HepG2 (cell line): ENCODE results near the gene RALB. TPM values are rescaled to one million over a fixed set of nuclear protein-coding genes. Genes with fewer than 3 reads are reported as not detected.

ENCODE experiments used
- IRX3 ChIP-seq: sonication (generic); formaldehyde crosslinking; IDR thresholded peaks from 2 replicates; pipeline ENCODE4 v1.8.1; 2023; ENCODE audit warnings: mild to moderate bottlenecking, low read depth, missing genetic modification reagents, borderline replicate concordance
- KAT2B ChIP-seq: fragments of 150-350 bp; IDR thresholded peaks from 2 replicates; pipeline ENCODE4 v1.6.1; 2014; ENCODE audit warnings: low read depth, low read length, borderline replicate concordance
- SALL1 ChIP-seq: sonication (generic); formaldehyde crosslinking; IDR thresholded peaks from 2 replicates; pipeline ENCODE4 v1.8.0; 2022; ENCODE audit warnings: mild to moderate bottlenecking, missing genetic modification reagents
- STAG1 ChIP-seq: sonication (generic); formaldehyde crosslinking; IDR thresholded peaks from 2 replicates; pipeline ENCODE4 v1.4.0; 2020; ENCODE audit warnings: missing genetic modification reagents
- ZNF205 ChIP-seq: IDR thresholded peaks from 2 replicates; pipeline ENCODE4 v1.6.1; 2018; ENCODE audit warnings: missing biosample characterization, missing genetic modification reagents
- ZNF264 ChIP-seq: sonication (generic); formaldehyde crosslinking; IDR thresholded peaks from 2 replicates; pipeline ENCODE4 v1.4.0; 2020; ENCODE audit warnings: missing genetic modification reagents
- ZNF331 ChIP-seq: sonication (generic); formaldehyde crosslinking; IDR thresholded peaks from 2 replicates; pipeline ENCODE4 v1.4.0; 2020; ENCODE audit warnings: missing genetic modification reagents
- ZNF383 ChIP-seq: sonication (generic); formaldehyde crosslinking; IDR thresholded peaks from 2 replicates; pipeline ENCODE4 v1.4.0; 2020; ENCODE audit warnings: missing genetic modification reagents, mild to moderate bottlenecking, borderline replicate concordance
- ZNF512B ChIP-seq: sonication (generic); formaldehyde crosslinking; IDR thresholded peaks from 2 replicates; pipeline ENCODE4 v1.5.1; 2020; ENCODE audit warnings: missing genetic modification reagents, mild to moderate bottlenecking, borderline replicate concordance
- ZNF644 ChIP-seq: IDR thresholded peaks from 2 replicates; pipeline ENCODE4 v1.6.1; 2016; ENCODE audit warnings: low read depth
- ZNF746 ChIP-seq: sonication (generic); formaldehyde crosslinking; IDR thresholded peaks from 2 replicates; pipeline ENCODE4 v1.8.0; 2022; ENCODE audit warnings: mild to moderate bottlenecking, missing genetic modification reagents
- polyA plus RNA-seq, 8 experiments: library from polyadenylated mRNA; depleted of rRNA in 3 of 8; stranded (reverse) in 7 of 8; unstranded in 1 of 8; fragments of >200 nt; fragmentation: Illumina TruSeq in 4 of 8; extraction: Trizol in 4 of 8; gene quantifications; 2 replicates each; pipeline versions ENCODE4 v1.2.1 to v1.2.3, GENCODE V29; 2011 to 2016; ENCODE audit warnings: low read depth in 4 of 8, missing spikeins in 1 of 8, mixed read lengths in 1 of 8; ENCODE audit not compliant: insufficient read depth in 1 of 8
- total RNA-seq, 5 experiments: library from RNA; depleted of rRNA; stranded (reverse); fragments of >200 nt; fragmentation: Illumina TruSeq; extraction: Trizol; gene quantifications; 2 replicates each; pipeline ENCODE4 v1.2.3, GENCODE V29; 2016; ENCODE audit warnings: low read depth in 1 of 5
- TF ChIP-seq, protein P1 (sequence below): fragments of 450-650 bp; IDR thresholded peaks from 2 replicates; pipeline ENCODE4 v1.6.1; 2016
- TF ChIP-seq, protein P2 (sequence below): sonication (generic); formaldehyde crosslinking; conservative IDR thresholded peaks from 2 replicates; pipeline ENCODE4 v1.4.0; 2020; ENCODE audit warnings: missing genetic modification reagents
- TF ChIP-seq, protein P3 (sequence below): sonication (generic); formaldehyde crosslinking; IDR thresholded peaks from 2 replicates; pipeline ENCODE4 v1.9.0; 2021; ENCODE audit warnings: missing genetic modification reagents, borderline replicate concordance
- TF ChIP-seq, protein P4 (sequence below): sonication (generic); formaldehyde crosslinking; IDR thresholded peaks from 2 replicates; pipeline ENCODE4 v1.8.1; 2023; ENCODE audit warnings: mild to moderate bottlenecking, inconsistent platforms, moderate library complexity, missing genetic modification reagents, borderline replicate concordance
- TF ChIP-seq, protein P5 (sequence below): IDR thresholded peaks from 2 replicates; pipeline ENCODE4 v1.6.1; 2016; ENCODE audit warnings: low read depth

RALB gene
- total and polyA plus RNA-seq, 2 of the 13 experiments (the other 11 are each of a cell fraction or from before 2014, with no cell fraction given) = 37.8 to 43.2 TPM

- TF ChIP-seq, protein P1, sequence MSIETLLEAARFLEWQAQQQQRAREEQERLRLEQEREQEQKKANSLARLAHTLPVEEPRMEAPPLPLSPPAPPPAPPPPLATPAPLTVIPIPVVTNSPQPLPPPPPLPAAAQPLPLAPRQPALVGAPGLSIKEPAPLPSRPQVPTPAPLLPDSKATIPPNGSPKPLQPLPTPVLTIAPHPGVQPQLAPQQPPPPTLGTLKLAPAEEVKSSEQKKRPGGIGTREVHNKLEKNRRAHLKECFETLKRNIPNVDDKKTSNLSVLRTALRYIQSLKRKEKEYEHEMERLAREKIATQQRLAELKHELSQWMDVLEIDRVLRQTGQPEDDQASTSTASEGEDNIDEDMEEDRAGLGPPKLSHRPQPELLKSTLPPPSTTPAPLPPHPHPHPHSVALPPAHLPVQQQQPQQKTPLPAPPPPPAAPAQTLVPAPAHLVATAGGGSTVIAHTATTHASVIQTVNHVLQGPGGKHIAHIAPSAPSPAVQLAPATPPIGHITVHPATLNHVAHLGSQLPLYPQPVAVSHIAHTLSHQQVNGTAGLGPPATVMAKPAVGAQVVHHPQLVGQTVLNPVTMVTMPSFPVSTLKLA = no peak
- TF ChIP-seq ZNF512B (CRISPR knock-in tag) (no peak), ZNF205 (CRISPR knock-in tag) (no peak), SALL1 (CRISPR knock-in tag) (peak; percentile 57), STAG1 (CRISPR knock-in tag) (peak; percentile 44), ZNF746 (CRISPR knock-in tag) (no peak; the same call in 1 of the 2 replicates), ZNF383 (no peak), IRX3 (CRISPR knock-in tag) (no peak), ZNF644 (CRISPR knock-in tag) (no peak), ZNF331 (CRISPR knock-in tag) (peak; percentile 38; the same call in 1 of the 2 replicates), ZNF264 (no peak), KAT2B (no peak)
- TF ChIP-seq, protein P2, sequence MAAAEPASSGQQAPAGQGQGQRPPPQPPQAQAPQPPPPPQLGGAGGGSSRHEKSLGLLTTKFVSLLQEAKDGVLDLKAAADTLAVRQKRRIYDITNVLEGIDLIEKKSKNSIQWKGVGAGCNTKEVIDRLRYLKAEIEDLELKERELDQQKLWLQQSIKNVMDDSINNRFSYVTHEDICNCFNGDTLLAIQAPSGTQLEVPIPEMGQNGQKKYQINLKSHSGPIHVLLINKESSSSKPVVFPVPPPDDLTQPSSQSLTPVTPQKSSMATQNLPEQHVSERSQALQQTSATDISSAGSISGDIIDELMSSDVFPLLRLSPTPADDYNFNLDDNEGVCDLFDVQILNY (CRISPR knock-in tag) = 0 out of 2 replicates have a peak, but pooled peaks have one; percentile 47
- TF ChIP-seq, protein P3, sequence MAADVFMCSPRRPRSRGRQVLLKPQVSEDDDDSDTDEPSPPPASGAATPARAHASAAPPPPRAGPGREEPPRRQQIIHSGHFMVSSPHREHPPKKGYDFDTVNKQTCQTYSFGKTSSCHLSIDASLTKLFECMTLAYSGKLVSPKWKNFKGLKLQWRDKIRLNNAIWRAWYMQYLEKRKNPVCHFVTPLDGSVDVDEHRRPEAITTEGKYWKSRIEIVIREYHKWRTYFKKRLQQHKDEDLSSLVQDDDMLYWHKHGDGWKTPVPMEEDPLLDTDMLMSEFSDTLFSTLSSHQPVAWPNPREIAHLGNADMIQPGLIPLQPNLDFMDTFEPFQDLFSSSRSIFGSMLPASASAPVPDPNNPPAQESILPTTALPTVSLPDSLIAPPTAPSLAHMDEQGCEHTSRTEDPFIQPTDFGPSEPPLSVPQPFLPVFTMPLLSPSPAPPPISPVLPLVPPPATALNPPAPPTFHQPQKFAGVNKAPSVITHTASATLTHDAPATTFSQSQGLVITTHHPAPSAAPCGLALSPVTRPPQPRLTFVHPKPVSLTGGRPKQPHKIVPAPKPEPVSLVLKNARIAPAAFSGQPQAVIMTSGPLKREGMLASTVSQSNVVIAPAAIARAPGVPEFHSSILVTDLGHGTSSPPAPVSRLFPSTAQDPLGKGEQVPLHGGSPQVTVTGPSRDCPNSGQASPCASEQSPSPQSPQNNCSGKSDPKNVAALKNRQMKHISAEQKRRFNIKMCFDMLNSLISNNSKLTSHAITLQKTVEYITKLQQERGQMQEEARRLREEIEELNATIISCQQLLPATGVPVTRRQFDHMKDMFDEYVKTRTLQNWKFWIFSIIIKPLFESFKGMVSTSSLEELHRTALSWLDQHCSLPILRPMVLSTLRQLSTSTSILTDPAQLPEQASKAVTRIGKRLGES (CRISPR knock-in tag) = no peak
- TF ChIP-seq, protein P4, sequence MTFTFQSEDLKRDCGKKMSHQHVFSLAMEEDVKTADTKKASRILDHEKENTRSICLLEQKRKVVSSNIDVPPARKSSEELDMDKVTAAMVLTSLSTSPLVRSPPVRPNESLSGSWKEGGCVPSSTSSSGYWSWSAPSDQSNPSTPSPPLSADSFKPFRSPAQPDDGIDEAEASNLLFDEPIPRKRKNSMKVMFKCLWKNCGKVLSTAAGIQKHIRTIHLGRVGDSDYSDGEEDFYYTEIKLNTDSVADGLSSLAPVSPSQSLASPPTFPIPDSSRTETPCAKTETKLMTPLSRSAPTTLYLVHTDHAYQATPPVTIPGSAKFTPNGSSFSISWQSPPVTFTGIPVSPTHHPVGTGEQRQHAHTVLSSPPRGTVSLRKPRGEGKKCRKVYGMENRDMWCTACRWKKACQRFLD (CRISPR knock-in tag) = no peak; the same call in 1 of the 2 replicates
- TF ChIP-seq, protein P5, sequence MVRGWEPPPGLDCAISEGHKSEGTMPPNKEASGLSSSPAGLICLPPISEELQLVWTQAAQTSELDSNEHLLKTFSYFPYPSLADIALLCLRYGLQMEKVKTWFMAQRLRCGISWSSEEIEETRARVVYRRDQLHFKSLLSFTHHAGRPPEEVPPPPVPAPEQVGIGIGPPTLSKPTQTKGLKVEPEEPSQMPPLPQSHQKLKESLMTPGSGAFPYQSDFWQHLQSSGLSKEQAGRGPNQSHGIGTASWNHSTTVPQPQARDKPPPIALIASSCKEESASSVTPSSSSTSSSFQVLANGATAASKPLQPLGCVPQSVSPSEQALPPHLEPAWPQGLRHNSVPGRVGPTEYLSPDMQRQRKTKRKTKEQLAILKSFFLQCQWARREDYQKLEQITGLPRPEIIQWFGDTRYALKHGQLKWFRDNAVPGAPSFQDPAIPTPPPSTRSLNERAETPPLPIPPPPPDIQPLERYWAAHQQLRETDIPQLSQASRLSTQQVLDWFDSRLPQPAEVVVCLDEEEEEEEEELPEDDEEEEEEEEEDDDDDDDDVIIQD (CRISPR knock-in tag) = no peak
Observed at GRCh38 chr2:120223034-120223912, 29.4 kb upstream of the RALB start, which contains the start of gene TMEM185B (continued).
